Esophagus (tissue), 2 donors: ENCODE results near the gene LRBA. TPM values are rescaled to one million over a fixed set of nuclear protein-coding genes. Genes with fewer than 3 reads are reported as not detected.

Source experiments
- H3K27ac ChIP-seq, 2 donors: one replicate each; pipeline ENCODE4 v1.5.1; 2013; ENCODE audit warnings: low read depth in 2 of 2, mild to moderate bottlenecking in 2 of 2, inconsistent platforms in 1 of 2, low read length in 1 of 2, moderate library complexity in 1 of 2
- H3K27me3 ChIP-seq, 2 donors: one replicate each; pipeline ENCODE4 v1.6.1; 2013; ENCODE audit warnings: low read length in 2 of 2, control low read depth in 1 of 2, mild to moderate bottlenecking in 1 of 2; ENCODE audit not compliant: insufficient read depth in 2 of 2, control insufficient read depth in 1 of 2
- H3K36me3 ChIP-seq, 2 donors: one replicate each; pipeline ENCODE4 v1.6.1; 2013; ENCODE audit warnings: low read length in 1 of 2; ENCODE audit not compliant: control insufficient read depth in 2 of 2, insufficient read depth in 2 of 2
- H3K4me1 ChIP-seq, 2 donors: one replicate each; pipeline ENCODE4 v1.6.1; 2013; ENCODE audit warnings: low read length in 1 of 2; ENCODE audit not compliant: control insufficient read depth in 2 of 2, insufficient read depth in 2 of 2
- H3K4me3 ChIP-seq, 2 donors: one replicate each; pipeline ENCODE4 v1.5.1; 2013; ENCODE audit warnings: low read length in 2 of 2, mild to moderate bottlenecking in 2 of 2, low read depth in 1 of 2, moderate library complexity in 1 of 2
- H3K9me3 ChIP-seq, 2 donors: one replicate each; pipeline ENCODE4 v1.6.1; 2013; ENCODE audit warnings: mild to moderate bottlenecking in 2 of 2, low read depth in 1 of 2, low read length in 1 of 2, moderate library complexity in 1 of 2; ENCODE audit not compliant: control insufficient read depth in 2 of 2, insufficient read depth in 1 of 2
- WGBS, 2 donors: extraction: QIAGEN DNeasy Blood & Tissue Kit; methylation state at CpG; one replicate each; pipeline ENCODE4 v1.1.7; 2013; 5-methylcytosine and 5-hydroxymethylcytosine counted together
- polyA plus RNA-seq, 2 donors: library from polyadenylated mRNA; stranded (reverse); fragments of 200-250 nt; gene quantifications; one replicate each; pipeline ENCODE4 v1.2.3, GENCODE V29; 2013
- donor health status: healthy with polysubstance abuse.
- donor health status: Bipolar disorder and iron deficiency.

The LRBA gene
- polyA plus RNA-seq, 2 donors: 13.1 to 24.7 TPM

DNA sequence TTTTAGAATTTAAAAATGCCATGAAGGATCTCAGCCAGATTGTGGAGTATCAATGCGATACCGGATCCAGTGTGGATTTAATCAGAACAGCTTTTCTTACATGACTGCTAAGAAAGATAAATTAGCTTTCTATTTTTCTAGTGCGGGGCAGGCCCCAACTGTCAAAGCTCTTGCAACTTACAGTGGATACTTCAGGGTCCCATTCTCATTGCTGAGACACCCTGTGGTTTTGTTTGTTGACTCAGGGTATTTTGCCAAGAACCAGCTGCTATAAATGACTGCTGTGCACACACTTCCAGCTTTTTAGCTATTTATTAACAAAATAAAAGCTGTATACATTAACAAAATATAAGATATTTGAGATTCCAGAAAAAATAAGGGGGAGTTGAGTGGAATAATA, 770.5 kb downstream of the LRBA start:
- no peaks in the 10 kb centered on the region for H3K27me3 ChIP-seq
- H3K36me3 ChIP-seq: no peaks in the 10 kb centered on the region
- no peaks in the 10 kb centered on the region for H3K9me3 ChIP-seq
- no peaks in the 10 kb centered on the region for H3K4me1 ChIP-seq
- H3K27ac ChIP-seq: no peak overlapping the region
- H3K4me3 ChIP-seq: no peak overlapping the region
- WGBS, 2 donors: 33 to 39% methylated on average over 3 of the region's 3 CpGs

DNA sequence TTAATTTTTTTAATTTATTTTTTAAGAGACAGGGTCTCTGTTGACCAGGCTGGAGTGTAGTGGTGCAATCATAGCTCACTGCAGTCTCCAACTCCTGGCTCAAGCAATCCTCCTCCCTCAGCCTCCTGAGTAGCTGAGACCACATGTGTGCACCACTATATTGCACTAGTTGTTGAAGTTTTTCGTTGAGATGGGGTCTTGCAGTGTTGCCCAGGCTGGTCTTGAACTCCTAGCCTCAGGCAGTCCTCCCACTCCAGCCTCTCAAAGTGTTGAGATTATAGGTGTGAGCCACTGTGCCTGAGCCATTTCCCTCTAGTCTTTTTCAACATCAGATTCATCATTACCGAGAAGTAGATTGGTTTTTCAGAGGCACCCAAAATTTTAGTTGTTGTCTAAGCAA, 771.2 kb downstream of the LRBA start:
- Histone ChIP-seq H3K27me3 (no peaks in the 10 kb centered on the region), H3K9me3 (no peaks in the 10 kb centered on the region)

DNA sequence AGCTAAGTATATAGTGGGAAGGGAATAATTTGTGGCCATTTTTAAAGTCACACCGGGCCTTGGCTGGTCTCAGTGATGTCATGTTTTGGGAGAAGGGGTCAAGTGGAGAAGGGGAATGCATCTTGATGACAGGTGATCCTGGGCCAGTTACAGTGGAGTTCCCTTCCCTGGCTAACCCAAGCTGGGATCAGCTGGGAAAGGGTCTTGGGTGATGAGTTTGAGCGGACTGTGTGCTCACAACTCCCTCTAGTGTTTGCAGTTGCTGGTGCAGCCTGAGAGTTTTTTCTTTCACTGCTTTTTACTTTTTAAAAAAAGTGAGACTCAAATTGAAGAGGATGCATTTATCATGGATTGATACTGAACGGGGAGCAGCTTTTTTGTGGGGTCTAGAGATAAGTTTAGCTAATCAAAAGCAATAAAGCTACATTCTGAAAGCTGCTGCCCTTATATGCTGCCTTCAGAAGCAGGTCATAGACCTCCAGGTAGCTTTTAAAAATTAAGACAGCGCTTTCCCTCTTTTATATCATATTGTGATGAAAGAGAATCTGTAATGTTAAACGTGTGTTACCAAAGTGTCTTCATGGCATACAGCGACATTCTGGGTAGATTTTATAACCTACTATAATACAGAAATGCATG, 772.1 kb downstream of the LRBA start:
- no peaks in the 10 kb centered on the region for H3K9me3 ChIP-seq

More for the DNA sequence above, 771.2 kb downstream of the LRBA start:
- H3K4me1 ChIP-seq: no peaks in the 10 kb centered on the region
- H3K4me3 ChIP-seq: no peak overlapping the region
- H3K27ac ChIP-seq: no peak overlapping the region
- 79 to 86% methylated on average over 2 of the region's 2 CpGs for WGBS, 2 donors
- H3K36me3 ChIP-seq: no peaks in the 10 kb centered on the region

DNA sequence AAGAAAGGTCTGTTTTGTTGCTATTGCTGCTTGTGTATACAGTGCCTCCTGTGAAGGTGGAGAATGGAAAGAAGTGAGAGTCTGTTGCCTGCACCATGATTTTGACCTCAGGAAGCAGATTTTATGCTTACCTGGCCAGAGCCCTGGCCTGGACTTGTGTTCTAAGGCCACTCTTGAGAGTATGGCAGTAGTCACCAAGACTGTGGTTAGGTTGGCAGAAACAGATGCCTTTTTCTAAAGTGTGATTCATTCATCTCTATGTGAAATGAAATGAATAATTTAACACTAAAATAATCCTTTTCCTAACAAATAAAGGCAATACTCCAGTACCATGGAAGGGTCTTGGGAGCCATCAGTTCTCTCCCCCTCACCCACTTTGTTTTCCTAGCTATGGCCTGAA, 775.1 kb downstream of the LRBA start:
- H3K27ac ChIP-seq: no peak overlapping the region
- H3K4me3 ChIP-seq: no peak overlapping the region
- H3K9me3 ChIP-seq: no peaks in the 10 kb centered on the region
- no peaks in the 10 kb centered on the region for H3K36me3 ChIP-seq
- H3K4me1 ChIP-seq: no peaks in the 10 kb centered on the region
- H3K27me3 ChIP-seq: no peaks in the 10 kb centered on the region

More for the DNA sequence above, 772.1 kb downstream of the LRBA start:
- no peaks in the 10 kb centered on the region for H3K27me3 ChIP-seq
- no peak overlapping the region for H3K4me3 ChIP-seq
- H3K27ac ChIP-seq: no peak overlapping the region
- H3K36me3 ChIP-seq: no peaks in the 10 kb centered on the region
- H3K4me1 ChIP-seq: no peaks in the 10 kb centered on the region
- 48% methylated on average over 6 of the region's 6 CpGs for WGBS, 2 donors

DNA sequence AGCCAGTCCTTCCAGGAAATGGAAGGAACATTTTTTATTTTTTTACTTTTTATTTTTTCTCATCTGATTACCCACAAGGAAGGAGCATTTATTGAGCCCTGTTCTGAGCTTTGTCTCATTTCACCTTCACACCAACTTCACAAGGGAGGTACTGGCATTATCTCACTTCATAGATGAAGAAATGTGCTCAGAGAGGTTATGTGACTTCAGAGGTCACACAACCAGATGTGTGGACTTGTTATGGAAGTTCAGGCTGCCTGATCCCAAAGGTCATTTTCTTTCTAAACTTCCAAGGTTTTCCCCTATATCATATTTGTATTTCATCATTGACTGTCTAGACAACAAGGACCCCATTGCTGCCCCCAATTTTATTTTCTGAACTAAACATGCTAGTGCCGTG, 776.5 kb downstream of the LRBA start:
- H3K36me3 ChIP-seq: no peaks in the 10 kb centered on the region
- WGBS, 2 donors: 91 to 96% methylated on average over 1 of the region's 1 CpG

DNA sequence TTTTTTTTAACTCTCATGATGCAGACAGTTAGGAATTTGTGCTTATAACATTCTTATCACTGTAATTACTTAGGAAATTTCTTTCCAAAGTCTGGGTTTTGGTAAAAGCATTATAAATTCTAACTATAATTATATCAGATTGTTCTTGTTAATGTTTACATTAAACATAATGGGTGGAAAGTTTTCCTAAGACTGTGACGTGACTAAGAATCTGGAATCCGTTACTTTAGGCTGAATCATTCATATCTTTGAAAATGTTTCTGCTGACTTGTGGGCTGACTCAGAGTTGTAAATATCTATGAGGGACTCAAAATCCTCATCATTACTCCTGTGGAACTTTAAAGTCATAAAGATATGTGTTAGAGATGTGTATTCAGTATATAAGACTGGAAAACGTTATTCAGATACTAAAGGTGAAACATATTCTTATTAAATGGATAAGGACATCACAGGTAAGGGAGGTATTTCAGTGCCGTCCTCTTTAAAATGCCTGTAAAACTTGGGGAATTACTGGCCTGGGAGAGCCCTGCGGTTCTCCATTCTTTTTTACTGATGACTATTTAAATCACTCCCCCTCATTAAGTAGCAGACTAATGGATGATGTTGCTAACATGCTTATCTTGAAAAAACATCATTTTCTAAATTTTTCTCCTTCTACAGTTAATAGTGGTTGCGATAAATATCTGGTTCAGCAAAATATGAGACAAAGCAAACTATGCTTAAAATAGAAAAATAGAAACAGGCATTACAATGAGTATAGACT, 777.8 kb downstream of the LRBA start:
- Histone ChIP-seq H3K27ac (no peak overlapping the region), H3K4me3 (no peak overlapping the region), H3K9me3 (no peaks in the 10 kb centered on the region), H3K36me3 (no peaks in the 10 kb centered on the region), H3K4me1 (no peaks in the 10 kb centered on the region), H3K27me3 (no peaks in the 10 kb centered on the region)
- WGBS, 2 donors: 54 to 58% methylated on average over 6 of the region's 6 CpGs

More for the DNA sequence above, 776.5 kb downstream of the LRBA start:
- H3K27me3 ChIP-seq: no peaks in the 10 kb centered on the region
- no peaks in the 10 kb centered on the region for H3K9me3 ChIP-seq
- H3K4me3 ChIP-seq: no peak overlapping the region
- H3K27ac ChIP-seq: no peak overlapping the region
- H3K4me1 ChIP-seq: no peaks in the 10 kb centered on the region

DNA sequence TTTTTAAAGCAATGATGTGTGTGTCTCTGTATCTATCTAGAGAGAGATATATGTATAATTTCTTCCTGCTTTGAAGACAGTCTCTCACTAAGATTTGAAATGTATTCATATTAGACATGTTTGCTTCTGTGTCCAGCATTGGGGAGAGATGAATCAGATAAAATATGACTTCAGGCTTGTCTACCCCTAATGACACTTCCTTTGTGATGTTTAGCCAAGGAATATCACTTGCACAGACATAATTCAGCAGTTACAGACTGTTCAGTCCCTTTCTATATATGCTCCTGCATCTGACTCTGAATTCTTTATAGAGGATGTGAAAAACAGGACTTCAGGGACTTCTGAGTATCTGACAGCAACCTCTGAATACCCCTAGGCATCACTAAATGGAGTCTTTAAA, 778.5 kb downstream of the LRBA start:
- Histone ChIP-seq H3K9me3 (no peaks in the 10 kb centered on the region), H3K27ac (no peak overlapping the region), H3K36me3 (no peaks in the 10 kb centered on the region), H3K27me3 (no peaks in the 10 kb centered on the region), H3K4me3 (no peak overlapping the region), H3K4me1 (no peaks in the 10 kb centered on the region)

DNA sequence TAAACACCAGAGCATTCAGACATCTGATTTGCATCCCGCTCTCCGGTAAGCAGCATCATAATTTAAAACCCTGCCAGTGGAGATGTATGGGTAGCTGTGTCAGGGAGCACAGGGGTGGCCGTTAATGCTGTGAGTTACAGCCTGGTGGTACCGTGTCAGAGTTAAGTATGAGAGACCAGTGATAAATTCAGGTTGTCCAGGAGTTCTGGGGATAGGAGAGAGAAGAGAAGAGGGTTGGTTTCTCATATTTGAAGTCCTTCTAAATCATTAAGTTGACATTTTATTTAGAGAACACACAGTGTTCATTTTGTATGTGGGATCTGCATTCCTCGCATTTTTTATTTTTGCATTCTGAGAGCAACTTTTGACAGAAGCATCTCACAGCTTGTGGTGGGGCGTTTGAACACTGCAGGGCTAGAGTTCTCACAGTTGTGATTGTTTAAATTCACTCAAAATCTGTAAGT, 779.2 kb downstream of the LRBA start:
- 68 to 76% methylated on average over 6 of the region's 6 CpGs for WGBS, 2 donors
- no peaks in the 10 kb centered on the region for H3K9me3 ChIP-seq
- no peak overlapping the region for H3K27ac ChIP-seq

DNA sequence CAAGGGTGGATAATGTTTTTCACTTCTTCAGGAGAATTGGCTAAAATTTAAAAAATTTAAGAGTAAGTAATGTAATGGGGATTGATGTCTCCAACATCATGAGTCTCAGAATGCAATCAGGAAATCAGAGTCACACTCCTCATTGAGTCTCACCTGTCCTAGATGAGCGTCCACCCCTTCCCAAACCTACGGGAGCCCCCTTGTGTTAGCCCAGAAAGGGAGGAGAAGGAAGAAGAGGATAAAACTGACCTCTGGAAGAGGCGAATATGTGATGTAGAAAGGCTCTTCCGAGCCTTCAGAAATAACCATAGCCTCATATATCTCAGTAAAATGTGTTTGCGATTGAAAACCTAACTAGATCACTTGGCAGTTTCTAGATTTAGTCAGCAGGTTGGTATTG, 779.8 kb downstream of the LRBA start:
- Histone ChIP-seq H3K9me3 (no peaks in the 10 kb centered on the region), H3K27ac (no peak overlapping the region), H3K36me3 (no peaks in the 10 kb centered on the region), H3K27me3 (no peaks in the 10 kb centered on the region), H3K4me1 (no peaks in the 10 kb centered on the region), H3K4me3 (no peak overlapping the region)
- WGBS, 2 donors: 90 to 94% methylated on average over 5 of the region's 5 CpGs

More for the DNA sequence above, 779.2 kb downstream of the LRBA start:
- Histone ChIP-seq H3K36me3 (no peaks in the 10 kb centered on the region), H3K4me3 (no peak overlapping the region), H3K27me3 (no peaks in the 10 kb centered on the region), H3K4me1 (no peaks in the 10 kb centered on the region)

DNA sequence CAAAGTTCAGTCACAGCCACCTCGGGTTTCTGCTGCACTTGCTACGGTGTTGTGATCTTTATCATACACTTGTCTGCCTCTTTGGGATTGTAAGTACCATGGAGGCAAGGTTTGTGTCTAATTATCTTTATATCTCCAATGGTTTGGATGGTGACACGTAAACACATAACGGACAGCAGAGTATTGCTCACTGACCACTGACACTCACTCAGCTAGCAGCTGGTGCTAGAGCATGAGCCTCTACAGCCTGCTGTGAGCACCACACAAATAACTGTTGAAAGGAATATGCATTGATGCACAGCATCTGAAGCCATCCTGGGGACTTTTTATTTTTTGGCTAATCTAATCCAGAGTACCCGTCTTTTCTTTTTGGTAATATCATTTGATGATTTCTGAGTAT, 780.8 kb downstream of the LRBA start:
- H3K27ac ChIP-seq: no peak overlapping the region
- H3K4me1 ChIP-seq: no peaks in the 10 kb centered on the region
- 91% methylated on average over 5 of the region's 5 CpGs for WGBS, 2 donors

More for the DNA sequence above, 780.8 kb downstream of the LRBA start:
- Histone ChIP-seq H3K9me3 (no peaks in the 10 kb centered on the region), H3K36me3 (no peaks in the 10 kb centered on the region), H3K4me3 (no peak overlapping the region), H3K27me3 (no peaks in the 10 kb centered on the region)
